Mucosa of stomach (tissue), 1 donor: ENCODE data around the gene PRKN.

ENCODE experiments used
- H3K27me3 ChIP-seq: one replicate; pipeline ENCODE4 v1.7.0; 2013; ENCODE audit warnings: mild to moderate bottlenecking, low read length; ENCODE audit not compliant: control insufficient read depth, insufficient read depth
- H3K36me3 ChIP-seq: one replicate; pipeline ENCODE4 v1.7.0; 2013; ENCODE audit warnings: low read length; ENCODE audit not compliant: control insufficient read depth, insufficient read depth
- H3K4me1 ChIP-seq: one replicate; pipeline ENCODE4 v1.7.0; 2013; ENCODE audit warnings: mild to moderate bottlenecking, low read length; ENCODE audit not compliant: control insufficient read depth, insufficient read depth
- H3K4me3 ChIP-seq: one replicate; pipeline ENCODE4 v1.7.0; 2013; ENCODE audit warnings: low read length
- H3K9ac ChIP-seq: one replicate; pipeline ENCODE4 v1.7.0; 2013; ENCODE audit warnings: mild to moderate bottlenecking, low read length, moderate library complexity
- H3K9me3 ChIP-seq: one replicate; pipeline ENCODE4 v1.7.0; 2013; ENCODE audit warnings: mild to moderate bottlenecking, low read length, moderate library complexity; ENCODE audit not compliant: control insufficient read depth
- donor health status: Pancreatic carcinoma.

The PRKN gene

DNA sequence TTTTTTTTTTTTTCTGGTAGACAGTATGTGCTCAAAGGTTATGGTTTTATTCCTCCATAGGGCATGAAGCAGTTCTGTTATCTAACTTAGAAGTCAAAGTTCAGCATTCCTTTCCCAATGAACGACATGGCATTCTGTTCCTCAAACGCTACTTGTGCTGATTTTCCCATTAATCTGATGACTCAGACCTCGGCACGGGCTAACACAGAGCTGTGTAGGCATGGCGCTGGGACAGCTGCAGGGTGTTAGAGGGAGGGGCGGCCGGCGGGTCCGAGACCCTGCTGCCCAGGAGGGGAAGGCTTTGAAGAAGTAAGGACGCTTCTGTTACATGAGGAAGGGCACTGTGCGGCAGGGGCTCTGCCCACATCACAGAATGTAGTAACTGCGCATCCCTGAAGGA is 1360.1 kb downstream of the PRKN start:
- no peak overlapping the region for H3K9ac ChIP-seq
- no peaks in the 10 kb centered on the region for H3K4me1 ChIP-seq
- no peaks in the 10 kb centered on the region for H3K36me3 ChIP-seq
- no peak overlapping the region for H3K4me3 ChIP-seq
- no peaks in the 10 kb centered on the region for H3K27me3 ChIP-seq
- H3K9me3 ChIP-seq, result no peaks in the 10 kb centered on the region

DNA sequence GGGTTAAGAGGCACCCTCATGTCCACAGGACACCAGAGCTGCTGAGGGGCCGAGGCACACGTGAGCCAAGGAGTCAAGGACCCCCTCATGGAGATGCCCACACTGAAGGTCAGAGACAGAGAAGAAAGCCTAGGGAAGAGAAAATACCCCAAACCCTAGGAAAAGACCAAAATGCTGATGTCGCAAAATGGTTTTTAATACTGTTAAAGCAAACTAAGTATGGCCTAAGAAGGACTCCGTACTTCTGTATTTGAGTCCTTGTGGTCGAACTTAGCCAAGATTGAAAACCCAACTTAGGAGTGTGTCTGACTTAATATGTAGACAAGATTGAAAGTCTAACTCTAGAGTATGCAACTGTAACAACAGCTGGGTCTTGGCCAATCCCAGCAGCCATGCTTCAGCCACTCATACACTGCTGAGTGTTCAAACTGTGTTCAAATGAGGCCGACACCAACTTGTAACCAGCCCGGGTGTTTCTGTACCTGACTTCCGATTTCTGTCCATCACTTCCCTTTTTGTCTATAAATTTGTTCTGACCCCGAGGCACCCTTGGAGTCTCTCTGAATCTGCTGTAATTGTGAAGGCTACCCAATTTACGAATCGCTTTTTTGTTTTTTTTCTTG is 1361.2 kb downstream of the PRKN start:
- Histone ChIP-seq H3K9ac (no peak overlapping the region), H3K9me3 (no peaks in the 10 kb centered on the region), H3K36me3 (no peaks in the 10 kb centered on the region), H3K4me1 (no peaks in the 10 kb centered on the region), H3K4me3 (no peak overlapping the region), H3K27me3 (no peaks in the 10 kb centered on the region)

DNA sequence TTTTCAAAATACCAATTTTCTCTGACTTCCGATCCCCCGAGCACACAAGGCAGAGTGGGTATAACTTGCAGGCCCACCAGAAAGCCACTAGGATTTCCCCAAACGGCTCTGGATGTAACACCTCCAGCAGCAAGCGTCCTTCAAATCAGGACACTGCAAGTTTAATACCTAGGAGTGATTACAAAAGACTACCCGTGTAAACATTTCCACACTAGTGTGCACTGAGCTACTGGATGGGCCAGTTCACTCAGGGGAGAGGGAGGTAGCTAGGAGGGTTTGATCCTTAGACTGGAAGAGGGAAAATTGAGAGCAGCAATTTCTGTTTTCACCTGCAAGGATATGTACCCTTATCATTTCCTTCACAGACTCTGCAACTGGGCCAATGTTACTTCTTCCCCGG is 1361.9 kb downstream of the PRKN start:
- H3K4me1 ChIP-seq, result no peaks in the 10 kb centered on the region
- H3K4me3 ChIP-seq, result no peak overlapping the region
- H3K27me3 ChIP-seq, result no peaks in the 10 kb centered on the region
- no peaks in the 10 kb centered on the region for H3K36me3 ChIP-seq
- H3K9ac ChIP-seq, result no peak overlapping the region
- no peaks in the 10 kb centered on the region for H3K9me3 ChIP-seq

DNA sequence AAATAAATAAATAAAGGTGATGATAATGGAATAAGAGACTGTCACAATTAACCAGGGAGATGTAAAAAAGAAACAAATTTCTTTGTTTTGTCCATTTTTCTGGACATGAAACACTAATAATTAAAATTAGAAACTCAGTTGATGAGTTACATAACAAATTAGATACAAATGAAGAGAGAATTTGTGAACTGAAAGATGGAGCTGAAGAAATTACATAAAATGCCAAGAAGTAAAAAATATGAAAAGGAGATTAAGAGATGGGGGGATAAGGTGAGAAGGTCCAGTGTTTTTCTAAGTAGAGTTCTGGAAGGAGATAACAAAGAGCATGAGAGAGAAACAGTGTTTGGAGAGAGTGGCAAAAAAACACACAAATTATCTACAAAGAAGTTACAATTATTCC is 1364.3 kb downstream of the PRKN start:
- Histone ChIP-seq H3K36me3 (no peaks in the 10 kb centered on the region), H3K4me3 (no peak overlapping the region), H3K4me1 (no peaks in the 10 kb centered on the region), H3K27me3 (no peaks in the 10 kb centered on the region), H3K9me3 (no peaks in the 10 kb centered on the region), H3K9ac (no peak overlapping the region)

DNA sequence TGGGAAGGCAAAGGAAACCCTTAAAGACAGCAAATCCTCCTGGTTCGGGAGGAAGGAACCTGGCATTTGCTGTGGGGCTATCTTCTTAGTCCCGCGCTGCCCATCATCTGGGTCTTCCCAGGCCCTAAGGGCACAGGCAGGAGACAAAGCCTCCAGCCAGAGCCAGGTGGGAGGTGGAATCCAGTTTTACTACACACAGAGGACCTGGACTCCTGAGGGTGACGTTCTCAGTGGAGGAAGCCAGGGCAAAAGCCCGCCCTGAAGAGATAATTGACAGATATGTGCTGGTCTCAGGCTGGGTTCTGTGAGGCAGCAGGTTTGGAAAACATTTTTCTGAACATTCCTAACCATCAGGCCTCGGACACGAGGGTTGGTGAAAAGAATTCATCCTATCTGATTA is 1365.3 kb downstream of the PRKN start:
- Histone ChIP-seq H3K27me3 (no peaks in the 10 kb centered on the region), H3K9ac (no peak overlapping the region), H3K36me3 (no peaks in the 10 kb centered on the region), H3K4me1 (no peaks in the 10 kb centered on the region), H3K4me3 (no peak overlapping the region), H3K9me3 (no peaks in the 10 kb centered on the region)

DNA sequence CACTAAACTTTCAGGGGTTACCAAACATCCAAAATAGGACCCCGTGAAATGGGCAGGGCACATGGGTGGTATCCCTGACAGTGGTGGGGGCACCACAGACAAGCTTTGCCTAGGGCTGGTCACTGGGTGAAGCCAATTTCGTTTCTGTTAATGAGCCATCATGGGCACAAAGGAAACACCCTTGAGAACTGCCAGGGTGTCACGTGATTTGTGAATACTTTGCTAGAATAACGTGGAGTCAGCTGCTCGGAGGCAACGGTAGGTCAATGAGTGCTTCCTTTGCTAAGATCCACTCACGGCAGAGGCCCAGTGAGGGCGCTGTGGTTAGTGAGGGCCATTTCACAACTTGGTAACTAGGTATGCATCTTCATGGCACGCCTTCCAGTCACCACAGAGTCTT is 1366.0 kb downstream of the PRKN start:
- no peak overlapping the region for H3K9ac ChIP-seq
- no peak overlapping the region for H3K4me3 ChIP-seq

DNA sequence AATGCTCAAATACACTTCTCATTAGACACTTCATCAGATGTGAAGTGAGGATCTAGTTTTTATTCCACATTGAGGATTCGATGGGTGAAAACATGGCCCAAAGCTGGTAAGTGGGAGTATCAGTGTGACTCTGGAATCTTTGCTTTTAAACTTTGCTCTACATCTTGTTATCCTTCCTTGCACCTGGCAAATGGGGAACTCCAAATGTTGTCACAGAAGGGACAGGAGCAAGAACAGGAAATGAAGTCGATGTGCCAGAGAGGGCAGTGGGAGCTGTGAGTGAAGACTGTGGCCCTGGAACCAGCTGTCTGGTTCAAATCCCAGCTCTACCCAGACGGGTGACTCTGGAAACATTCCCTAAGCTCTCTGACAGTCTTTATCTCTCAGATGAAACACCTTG is 1367.0 kb downstream of the PRKN start:
- H3K36me3 ChIP-seq, result no peaks in the 10 kb centered on the region
- no peaks in the 10 kb centered on the region for H3K4me1 ChIP-seq
- no peak overlapping the region for H3K9ac ChIP-seq
- H3K9me3 ChIP-seq, result no peaks in the 10 kb centered on the region
- no peak overlapping the region for H3K4me3 ChIP-seq
- no peaks in the 10 kb centered on the region for H3K27me3 ChIP-seq

More for the DNA sequence above, 1366.0 kb downstream of the PRKN start:
- H3K4me1 ChIP-seq, result no peaks in the 10 kb centered on the region
- no peaks in the 10 kb centered on the region for H3K27me3 ChIP-seq
- no peaks in the 10 kb centered on the region for H3K36me3 ChIP-seq
- H3K9me3 ChIP-seq, result no peaks in the 10 kb centered on the region

DNA sequence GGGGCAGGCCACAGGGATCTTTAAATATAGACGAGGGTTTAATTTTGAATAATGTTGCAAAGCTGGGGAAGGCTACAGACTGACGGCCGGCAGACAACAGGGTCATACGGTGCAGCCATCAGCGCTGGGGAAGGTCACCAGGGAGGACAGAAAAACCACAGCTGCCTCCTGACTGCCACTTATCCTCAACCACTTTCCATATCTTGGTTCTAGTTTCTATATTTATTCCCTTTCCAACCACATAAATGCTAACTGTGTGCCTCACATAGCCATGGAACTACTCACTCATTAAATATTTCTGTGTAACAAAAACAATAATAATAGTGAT is 1368.0 kb downstream of the PRKN start:
- no peaks in the 10 kb centered on the region for H3K4me1 ChIP-seq
- no peaks in the 10 kb centered on the region for H3K9me3 ChIP-seq
- H3K4me3 ChIP-seq, result no peak overlapping the region
- H3K36me3 ChIP-seq, result no peaks in the 10 kb centered on the region
- no peaks in the 10 kb centered on the region for H3K27me3 ChIP-seq
- H3K9ac ChIP-seq, result no peak overlapping the region

DNA sequence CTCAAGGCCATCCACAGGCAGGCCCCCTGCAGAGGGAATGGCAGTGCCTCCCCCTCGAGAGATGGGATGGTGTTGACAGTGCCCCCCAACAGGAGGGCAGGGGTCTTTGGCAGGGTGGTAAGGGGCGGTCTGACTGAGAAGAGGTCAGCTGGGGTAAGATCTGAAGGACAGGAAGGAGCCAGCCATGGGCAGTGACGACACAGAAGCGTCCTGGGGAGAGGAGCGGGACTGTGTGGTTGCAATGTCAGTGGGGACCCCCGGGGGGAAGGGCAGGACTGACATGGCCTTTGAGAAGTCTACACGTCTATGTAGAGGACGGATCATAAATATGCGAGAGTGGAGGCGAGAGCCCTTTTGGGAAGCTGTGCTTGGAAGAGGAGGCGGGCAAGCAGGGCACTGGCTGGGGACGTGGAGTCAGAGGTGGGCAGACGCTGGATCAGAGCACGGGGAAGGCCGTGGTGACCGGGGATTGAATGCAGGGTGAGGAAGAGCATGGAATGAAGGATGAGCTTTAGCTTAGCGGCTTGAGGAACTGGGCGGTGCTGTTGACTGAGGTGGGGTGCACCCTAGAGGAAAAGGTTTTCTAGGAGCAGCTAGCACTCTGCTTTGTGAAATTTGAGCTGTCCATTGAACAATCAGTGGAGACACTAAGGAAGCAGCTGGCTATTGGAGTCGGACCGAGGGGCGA is 1371.3 kb downstream of the PRKN start:
- no peaks in the 10 kb centered on the region for H3K27me3 ChIP-seq
- no peaks in the 10 kb centered on the region for H3K4me1 ChIP-seq
- H3K4me3 ChIP-seq, result no peak overlapping the region
- no peak overlapping the region for H3K9ac ChIP-seq
- no peaks in the 10 kb centered on the region for H3K9me3 ChIP-seq
- no peaks in the 10 kb centered on the region for H3K36me3 ChIP-seq

DNA sequence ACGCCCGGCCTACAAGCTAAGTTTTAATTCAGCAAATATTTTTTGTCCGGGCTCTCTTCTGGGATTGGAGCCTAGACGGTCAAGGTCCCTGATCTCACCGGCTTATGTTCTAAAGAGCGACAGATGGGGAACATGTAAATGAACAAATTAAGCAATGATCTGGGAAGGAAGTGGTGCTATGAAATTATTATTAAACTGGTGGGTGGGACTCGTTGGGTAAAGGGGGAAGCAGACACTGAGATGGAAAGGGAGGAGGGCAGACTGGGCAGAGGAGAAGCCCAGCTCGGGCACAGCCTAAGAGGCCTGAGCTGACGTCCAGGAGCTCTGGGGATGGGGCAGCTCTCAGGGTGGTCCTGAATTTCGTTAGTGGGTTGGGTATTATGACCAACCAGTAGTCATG is 1371.9 kb downstream of the PRKN start:
- Histone ChIP-seq H3K36me3 (no peaks in the 10 kb centered on the region), H3K4me3 (no peak overlapping the region), H3K27me3 (no peaks in the 10 kb centered on the region), H3K4me1 (no peaks in the 10 kb centered on the region), H3K9ac (no peak overlapping the region), H3K9me3 (no peaks in the 10 kb centered on the region)

DNA sequence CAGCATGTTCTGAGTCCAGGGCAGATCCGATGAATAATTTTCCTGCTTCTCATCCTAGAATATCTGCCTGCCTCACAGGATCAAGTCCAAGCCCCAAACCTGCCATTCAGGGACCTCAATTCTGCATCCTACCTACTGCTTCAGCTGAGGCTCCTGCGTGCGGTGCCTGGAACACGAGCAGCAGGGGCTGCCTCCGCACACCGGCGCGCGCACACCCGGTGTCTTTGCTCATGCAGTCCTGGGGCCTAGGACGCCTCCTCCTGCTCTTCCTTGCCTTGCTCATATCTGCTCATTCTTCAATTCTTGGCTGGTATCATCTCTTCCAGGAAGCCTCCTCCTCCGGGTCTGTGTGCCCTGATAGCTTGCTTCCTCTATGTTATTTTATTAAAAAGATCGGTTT is 1372.6 kb downstream of the PRKN start:
- Histone ChIP-seq H3K9ac (no peak overlapping the region), H3K27me3 (no peaks in the 10 kb centered on the region), H3K36me3 (no peaks in the 10 kb centered on the region), H3K4me3 (no peak overlapping the region), H3K4me1 (no peaks in the 10 kb centered on the region), H3K9me3 (no peaks in the 10 kb centered on the region)

DNA sequence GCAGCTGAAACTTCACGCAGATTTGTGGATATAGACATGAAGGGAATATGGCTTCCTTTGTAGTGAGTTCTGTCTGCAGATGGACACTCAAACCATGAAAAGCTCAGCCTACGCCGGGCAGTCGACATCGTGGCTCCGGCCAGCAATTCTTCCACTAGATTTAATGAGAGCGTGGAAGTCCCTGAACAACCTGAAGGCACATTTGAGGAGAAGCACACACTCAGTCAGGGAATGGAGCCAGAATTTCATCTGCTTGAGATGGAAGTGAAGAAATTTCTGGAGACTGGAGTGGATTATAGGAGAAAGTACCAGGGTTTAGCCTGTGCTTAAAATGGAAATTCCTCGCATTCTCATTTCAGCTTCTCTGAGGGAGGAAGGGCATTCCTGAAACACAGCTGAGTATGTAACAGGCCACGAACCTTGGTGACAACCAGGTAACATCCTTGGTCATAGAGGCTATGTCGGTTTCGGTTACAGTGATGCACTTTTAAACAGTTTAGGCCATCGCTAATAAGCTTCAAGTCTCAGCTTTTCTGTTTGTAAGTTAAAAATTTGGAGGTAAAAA is 1373.2 kb downstream of the PRKN start:
- no peaks in the 10 kb centered on the region for H3K9me3 ChIP-seq
- no peak overlapping the region for H3K9ac ChIP-seq
- no peaks in the 10 kb centered on the region for H3K36me3 ChIP-seq
- no peak overlapping the region for H3K4me3 ChIP-seq
- H3K4me1 ChIP-seq, result no peaks in the 10 kb centered on the region
- no peaks in the 10 kb centered on the region for H3K27me3 ChIP-seq
